GM18498 (cell line): ENCODE results near the gene RC3H1.
"Not testable (repeated sequence)": the region's sequence is repeated elsewhere in the genome, so short reads cannot be mapped to it uniquely, and the experiment has no call there.

Source experiments
- ATAC-seq: cut with Tn5 transposase; IDR thresholded peaks from one replicate; pipeline ENCODE4 v1.9.1; 2021; ENCODE audit warnings: mild to moderate bottlenecking, moderate library complexity; ENCODE audit not compliant: unreplicated experiment

The RC3H1 gene

GRCh38 chr1:174023440-174023839 is 1.3 kb upstream of the RC3H1 start:
- ATAC-seq: no peak

GRCh38 chr1:174022976-174023277 is 770 bp upstream of the RC3H1 start:
- no peak for ATAC-seq

- peak; percentile 40 for ATAC-seq
Observed at GRCh38 chr1:174021591-174022079, 522 bp downstream of the RC3H1 start.

- no peak for ATAC-seq
Observed at GRCh38 chr1:174018565-174018964, 3.6 kb downstream of the RC3H1 start.

GRCh38 chr1:174017231-174017970 is 4.8 kb downstream of the RC3H1 start:
- no peak for ATAC-seq

GRCh38 chr1:174013864-174014418 is 8.2 kb downstream of the RC3H1 start:
- no peak for ATAC-seq

GRCh38 chr1:174008979-174009378 is 13.2 kb downstream of the RC3H1 start:
- no peak for ATAC-seq

GRCh38 chr1:174008269-174008668 is 13.9 kb downstream of the RC3H1 start:
- no peak for ATAC-seq

GRCh38 chr1:174007851-174008250 is 14.3 kb downstream of the RC3H1 start:
- ATAC-seq: no peak

GRCh38 chr1:174005032-174005431 is 17.1 kb downstream of the RC3H1 start:
- ATAC-seq: peak; percentile 91

- no peak for ATAC-seq
Observed at GRCh38 chr1:174003867-174004266, 18.3 kb downstream of the RC3H1 start.

- ATAC-seq: no peak
Observed at GRCh38 chr1:174001573-174001972, 20.6 kb downstream of the RC3H1 start.

GRCh38 chr1:174000371-174000770 is 21.8 kb downstream of the RC3H1 start:
- ATAC-seq: no peak

- no peak for ATAC-seq
Observed at GRCh38 chr1:173997791-173998190, 24.4 kb downstream of the RC3H1 start.

GRCh38 chr1:173996995-173997394 is 25.2 kb downstream of the RC3H1 start:
- ATAC-seq: no peak

- ATAC-seq: no peak
Observed at GRCh38 chr1:173995475-173995874, 26.7 kb downstream of the RC3H1 start.

GRCh38 chr1:173993948-173994347 is 28.2 kb downstream of the RC3H1 start:
- not testable (repeated sequence) for ATAC-seq

GRCh38 chr1:173988068-173988467 is 34.1 kb downstream of the RC3H1 start:
- no peak for ATAC-seq

- no peak for ATAC-seq
Observed at GRCh38 chr1:173986951-173987350, 35.2 kb downstream of the RC3H1 start.

- ATAC-seq: no peak
Observed at GRCh38 chr1:173970252-173970651, 51.9 kb downstream of the RC3H1 start.

- not testable (repeated sequence) for ATAC-seq
Observed at GRCh38 chr1:173965896-173966295, 56.3 kb downstream of the RC3H1 start.

GRCh38 chr1:173963477-173963876 is 58.7 kb downstream of the RC3H1 start:
- no peak for ATAC-seq

- no peak for ATAC-seq
Observed at GRCh38 chr1:173960625-173961024, 61.5 kb downstream of the RC3H1 start.
